Mucosa of descending colon (tissue), 3 donors: ENCODE data around the gene CARD19. TPM values are rescaled to one million over a fixed set of nuclear protein-coding genes. Genes with fewer than 3 reads are reported as not detected.
A peak's percentile ranks its signal among the peaks of the same experiment; 100 is the strongest.

Experiments
- ATAC-seq: fragments of 200-7000 bp; cut with Tn5 transposase; one replicate; pipeline ENCODE4 v1.9.1; 2020; ENCODE audit warnings: mild to moderate bottlenecking, moderate library complexity
- DNase-seq, 3 donors: peaks; one replicate each; pipeline ENCODE4 v3.0.0-alpha.2; 2020
- H3K36me3 ChIP-seq: fragments of 200-600 bp; one replicate; pipeline ENCODE4 v1.8.0; 2021; ENCODE audit warnings: low read depth, mild to moderate bottlenecking
- H3K4me1 ChIP-seq: fragments of 200-600 bp; one replicate; pipeline ENCODE4 v1.8.0; 2021; ENCODE audit warnings: low read depth, mild to moderate bottlenecking
- H3K4me3 ChIP-seq: fragments of 200-600 bp; one replicate; pipeline ENCODE4 v1.8.0; 2021; ENCODE audit warnings: mild to moderate bottlenecking
- H3K9me3 ChIP-seq: fragments of 200-600 bp; one replicate; pipeline ENCODE4 v1.8.0; 2021; ENCODE audit warnings: mild to moderate bottlenecking
- intact Hi-C, 2 donors: fragments of 100-400 bp; cut with DNase I in 1 of 2; cut with micrococcal nuclease in 1 of 2; formaldehyde crosslinking; loops; one replicate each; pipeline versions ENCODE4 v1.11.0 to v1.11.1; 2022; cut with DNase I, micrococcal nuclease
- total RNA-seq, 3 donors: library from RNA; stranded (reverse); fragmentation: NEBNext Ultra II Directional in 2 of 3; extraction: Animal tissue kit (Norgen Biotek cat#: 25700) in 2 of 3; gene quantifications; one replicate each; pipeline versions ENCODE4 v1.2.1 to v1.2.4, GENCODE V29; 2021 to 2023
- TF ChIP-seq, protein P1 (sequence below): fragments of 200-600 bp; IDR thresholded peaks from one replicate; pipeline ENCODE4 v1.8.0; 2022; ENCODE audit warnings: antibody characterized with exemption, mild to moderate bottlenecking
- donor health status: DM: no; HTN: no; CAD: no; lungs with moderate emphysema.
- donor health status: DM: no; HTN: no; CAD: no.
- donor health status: DM: no; HTN: yes; CAD: no.

CARD19 gene
- total RNA-seq, 3 donors from 2014 or later = 39.1 to 47.8 (median 44.2) TPM

DNA sequence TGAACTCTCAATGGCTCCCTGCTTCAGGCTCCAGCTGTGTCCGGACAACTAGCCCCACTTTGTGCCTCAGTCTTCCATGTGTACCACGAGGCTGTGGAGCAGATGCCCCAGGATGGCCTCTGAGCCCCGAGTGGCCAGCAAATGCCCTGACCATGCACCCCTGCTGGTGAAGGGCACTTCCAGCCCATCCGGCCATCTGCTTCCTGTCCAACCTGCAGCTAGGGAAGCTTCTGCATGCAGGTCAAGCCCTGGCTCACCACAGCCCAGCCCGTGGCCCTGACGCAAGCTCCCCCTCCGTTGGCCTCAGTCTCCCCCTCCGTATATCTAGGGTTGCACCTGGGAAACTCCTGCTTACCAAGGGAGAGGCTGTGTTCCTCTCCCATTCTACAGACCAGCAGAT, 33.3 kb downstream of the CARD19 start:
- no peaks in the 10 kb centered on the region for H3K36me3 ChIP-seq
- DNase-seq (peak in 2 of 3 donors; percentile 42 to 62), ATAC-seq (no peak)
- H3K9me3 ChIP-seq = no peaks in the 10 kb centered on the region
- intact Hi-C loops = no loop called here
- H3K4me1 ChIP-seq = peaks cover 15% of the 10 kb centered on the region
- H3K4me3 ChIP-seq = no peak overlapping the region
- TF ChIP-seq, protein P1, sequence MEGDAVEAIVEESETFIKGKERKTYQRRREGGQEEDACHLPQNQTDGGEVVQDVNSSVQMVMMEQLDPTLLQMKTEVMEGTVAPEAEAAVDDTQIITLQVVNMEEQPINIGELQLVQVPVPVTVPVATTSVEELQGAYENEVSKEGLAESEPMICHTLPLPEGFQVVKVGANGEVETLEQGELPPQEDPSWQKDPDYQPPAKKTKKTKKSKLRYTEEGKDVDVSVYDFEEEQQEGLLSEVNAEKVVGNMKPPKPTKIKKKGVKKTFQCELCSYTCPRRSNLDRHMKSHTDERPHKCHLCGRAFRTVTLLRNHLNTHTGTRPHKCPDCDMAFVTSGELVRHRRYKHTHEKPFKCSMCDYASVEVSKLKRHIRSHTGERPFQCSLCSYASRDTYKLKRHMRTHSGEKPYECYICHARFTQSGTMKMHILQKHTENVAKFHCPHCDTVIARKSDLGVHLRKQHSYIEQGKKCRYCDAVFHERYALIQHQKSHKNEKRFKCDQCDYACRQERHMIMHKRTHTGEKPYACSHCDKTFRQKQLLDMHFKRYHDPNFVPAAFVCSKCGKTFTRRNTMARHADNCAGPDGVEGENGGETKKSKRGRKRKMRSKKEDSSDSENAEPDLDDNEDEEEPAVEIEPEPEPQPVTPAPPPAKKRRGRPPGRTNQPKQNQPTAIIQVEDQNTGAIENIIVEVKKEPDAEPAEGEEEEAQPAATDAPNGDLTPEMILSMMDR = no peak

DNA sequence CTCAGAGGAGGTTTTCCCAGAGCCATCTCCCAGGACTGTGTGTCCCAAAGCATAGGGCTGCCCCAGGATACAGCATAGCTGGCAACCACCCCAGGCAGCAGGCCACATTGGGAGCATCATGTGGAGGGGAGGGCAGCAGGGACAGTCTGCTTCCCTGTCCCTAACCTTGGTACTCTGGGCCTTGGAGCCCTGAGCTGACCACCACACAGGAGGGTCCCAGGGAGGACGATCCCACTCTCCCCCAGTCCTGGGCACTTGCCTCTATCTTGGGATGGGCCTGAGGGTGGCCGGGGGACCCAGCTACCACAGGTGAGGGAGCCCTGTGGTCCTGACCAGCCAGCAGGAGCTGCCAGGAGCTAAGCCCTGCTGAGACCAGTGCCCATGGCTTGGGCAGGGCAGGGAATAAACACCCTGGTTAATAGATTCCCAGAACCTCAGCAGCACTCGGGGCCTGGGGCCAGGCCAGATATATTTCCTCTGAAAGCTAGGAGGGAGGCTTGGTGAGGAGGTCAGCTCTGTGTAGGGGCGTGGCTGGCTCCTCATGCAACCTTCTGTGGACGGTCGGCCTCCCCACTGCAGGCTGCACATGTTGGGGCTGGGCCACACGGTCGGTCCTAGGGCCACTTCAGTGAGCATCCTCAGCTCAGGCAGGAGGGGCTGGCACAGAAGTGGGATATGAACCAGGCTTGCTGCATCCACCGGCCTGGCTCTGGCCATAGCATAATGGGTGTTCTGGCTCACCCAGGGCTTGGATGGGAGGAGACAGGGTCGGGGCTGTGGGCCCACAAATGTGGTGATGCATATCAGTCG, 33.9 kb downstream of the CARD19 start:
- intact Hi-C loops = no loop called here
- H3K4me3 ChIP-seq = no peak overlapping the region
- TF ChIP-seq, protein P1 = no peak
- no peak for ATAC-seq
- H3K4me1 ChIP-seq = peaks cover 20% of the 10 kb centered on the region
- H3K36me3 ChIP-seq = no peaks in the 10 kb centered on the region
- no peaks in the 10 kb centered on the region for H3K9me3 ChIP-seq
- DNase-seq = peak in 1 of 3 donors; percentile 29

DNA sequence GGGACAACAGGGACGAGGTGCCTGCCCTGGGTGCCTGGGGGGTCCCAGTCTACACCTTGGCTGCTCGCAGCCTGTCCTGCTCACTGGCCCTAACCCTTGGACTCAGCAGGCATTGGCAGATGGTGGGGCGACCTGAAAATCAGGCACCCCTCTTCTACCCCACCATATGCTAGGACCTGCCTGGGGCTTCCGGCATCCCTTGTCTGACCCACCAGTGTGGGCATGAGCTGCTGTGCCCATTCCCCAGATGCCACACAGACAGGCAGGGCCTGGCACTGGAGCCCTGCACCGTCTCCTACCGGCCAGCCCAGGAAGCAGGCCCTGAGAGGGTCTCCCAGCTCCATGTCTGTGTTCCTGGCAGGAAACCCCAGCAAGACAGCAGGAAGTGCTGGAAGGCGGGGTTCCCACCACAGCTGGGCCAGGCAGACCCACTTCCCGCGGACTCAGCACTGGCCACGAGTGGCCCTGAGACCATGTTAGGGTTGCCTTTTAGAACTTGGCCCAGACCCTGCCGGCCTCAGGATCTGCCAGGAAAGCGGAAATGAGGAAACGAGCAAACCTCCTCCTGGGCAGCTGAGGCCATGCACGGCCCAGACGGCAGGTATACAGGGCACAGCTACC, 35.0 kb downstream of the CARD19 start:
- intact Hi-C loops = no loop called here
- peaks cover 29% of the 10 kb centered on the region for H3K4me1 ChIP-seq
- H3K36me3 ChIP-seq = no peaks in the 10 kb centered on the region
- no peak overlapping the region for H3K4me3 ChIP-seq
- DNase-seq (peak; percentile 35 to 71 (median 51)), ATAC-seq (no peak)
- H3K9me3 ChIP-seq = no peaks in the 10 kb centered on the region
- TF ChIP-seq, protein P1 = no peak

DNA sequence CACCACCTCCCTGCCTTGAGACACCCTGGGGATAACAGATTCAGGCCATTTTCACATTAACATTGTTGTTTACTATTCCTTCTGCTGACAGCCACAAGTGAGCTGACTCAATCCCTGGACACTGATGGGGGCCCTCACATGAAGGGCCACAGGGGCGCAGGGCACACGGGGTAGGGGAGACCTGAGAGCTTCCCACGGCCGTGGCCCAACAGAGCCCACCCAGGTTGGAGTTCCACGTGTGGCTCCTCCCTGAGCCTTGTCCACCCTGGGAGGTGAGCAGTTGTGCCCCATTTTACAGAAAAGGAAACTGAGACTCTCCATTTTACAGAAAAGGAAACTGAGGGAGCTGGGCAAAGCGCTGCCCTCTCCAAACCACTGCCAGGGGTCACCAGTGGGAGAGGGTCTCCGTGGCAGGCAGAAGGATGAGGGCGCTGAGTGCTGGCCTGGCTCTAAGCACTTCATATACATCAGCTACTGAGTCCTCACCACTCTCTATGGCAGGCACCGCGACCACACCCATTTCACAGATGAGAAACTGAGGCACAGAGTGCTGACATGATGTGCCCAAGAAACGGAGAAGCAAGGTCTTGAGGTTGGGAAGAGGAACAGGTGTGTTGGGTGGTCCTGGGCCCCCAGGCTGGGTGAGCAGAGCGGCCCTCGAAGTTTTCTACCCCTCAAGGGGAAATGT, 35.7 kb downstream of the CARD19 start:
- DNase-seq (no peak), ATAC-seq (no peak)
- H3K4me1 ChIP-seq = peaks cover 29% of the 10 kb centered on the region
- H3K9me3 ChIP-seq = no peaks in the 10 kb centered on the region
- TF ChIP-seq, protein P1 = no peak
- no peaks in the 10 kb centered on the region for H3K36me3 ChIP-seq
- H3K4me3 ChIP-seq = no peak overlapping the region
- intact Hi-C loops = no loop called here

DNA sequence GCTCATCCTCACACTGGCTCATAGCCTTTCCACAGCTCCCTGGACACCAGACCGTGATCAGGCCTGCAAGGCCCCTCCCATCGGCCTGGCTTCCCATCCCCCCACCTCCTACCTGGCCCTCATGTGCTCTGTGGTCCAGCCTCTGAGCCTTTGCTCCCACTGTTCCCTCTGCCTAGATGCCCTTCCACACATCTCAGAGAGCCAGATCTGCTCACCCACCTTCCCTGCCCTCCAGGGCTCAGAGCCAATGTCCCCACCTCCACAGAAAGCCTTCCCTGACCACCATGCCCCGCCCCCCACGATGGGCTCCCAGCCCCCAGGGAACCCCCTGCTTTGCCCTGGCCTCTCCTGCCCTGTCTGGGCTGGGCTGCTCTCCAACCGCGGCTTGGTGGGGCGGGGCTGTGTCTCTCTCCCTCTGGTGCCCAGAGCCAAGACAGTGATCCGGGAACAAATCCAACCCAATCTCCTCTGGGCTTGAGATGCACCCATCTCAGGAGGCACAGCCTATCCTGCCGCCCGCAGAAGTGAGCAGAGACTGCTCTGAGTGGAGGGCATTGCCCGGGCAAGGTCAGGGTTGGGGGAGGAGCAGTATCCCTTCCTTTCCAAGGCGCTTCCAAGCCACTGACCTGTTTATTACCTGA, 36.4 kb downstream of the CARD19 start:
- intact Hi-C loops = no loop called here
- TF ChIP-seq, protein P1 = no peak
- Histone ChIP-seq H3K9me3 (no peaks in the 10 kb centered on the region), H3K4me1 (peaks cover 29% of the 10 kb centered on the region), H3K36me3 (no peaks in the 10 kb centered on the region), H3K4me3 (no peak overlapping the region)
- ATAC-seq = peak; percentile 2
- peak; percentile 69 to 76 (median 72) for DNase-seq
